GF-D8 (cell line): Measurements from ENCODE around the gene ANKMY1.

ENCODE experiments used
- DNase-seq: peaks from one replicate; lab custom pipeline; 2025; lab: John Stamatoyannopoulos, UW

The ANKMY1 gene

DNA sequence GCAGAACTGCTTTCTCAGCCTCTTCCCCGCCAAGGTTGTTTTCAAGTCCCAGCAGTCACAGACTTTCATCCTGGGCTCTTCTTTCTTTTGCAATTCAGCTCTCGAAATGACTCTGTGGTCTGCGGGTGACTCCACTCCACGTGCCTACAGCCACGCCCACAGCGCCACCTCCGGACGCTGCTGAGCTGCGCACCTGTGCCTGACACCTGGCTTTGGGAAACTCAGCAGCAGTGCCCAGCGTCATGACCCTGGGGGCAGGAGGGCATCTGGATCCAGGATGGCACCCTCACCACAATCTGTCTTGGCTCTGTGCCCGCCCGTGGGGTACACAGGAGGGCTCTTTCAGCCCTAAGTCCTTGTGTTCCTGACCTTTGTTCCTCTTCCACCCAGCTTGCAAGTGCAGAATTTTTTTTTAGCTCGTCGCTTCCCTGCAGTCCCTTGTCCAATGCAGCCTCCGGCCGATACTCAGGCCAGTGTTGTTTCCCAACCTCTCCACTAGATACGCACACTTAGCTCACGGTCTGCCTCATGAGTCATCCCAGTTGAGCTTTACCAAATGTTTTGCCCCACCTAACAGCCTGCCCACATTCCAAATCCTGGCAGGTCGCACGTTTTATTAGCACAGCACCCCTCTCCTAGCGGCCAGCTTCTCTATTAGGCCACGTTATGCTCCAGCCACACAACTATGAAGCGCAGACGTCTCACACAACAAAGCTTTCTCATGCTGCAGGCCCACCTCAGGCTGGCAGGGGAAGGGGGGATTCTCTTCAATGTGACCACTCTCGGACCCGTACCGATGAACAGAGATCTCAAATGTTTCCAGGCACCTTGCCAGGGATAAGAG, 22.2 kb upstream of the ANKMY1 start:
- DNase-seq, result peak; percentile 90

DNA sequence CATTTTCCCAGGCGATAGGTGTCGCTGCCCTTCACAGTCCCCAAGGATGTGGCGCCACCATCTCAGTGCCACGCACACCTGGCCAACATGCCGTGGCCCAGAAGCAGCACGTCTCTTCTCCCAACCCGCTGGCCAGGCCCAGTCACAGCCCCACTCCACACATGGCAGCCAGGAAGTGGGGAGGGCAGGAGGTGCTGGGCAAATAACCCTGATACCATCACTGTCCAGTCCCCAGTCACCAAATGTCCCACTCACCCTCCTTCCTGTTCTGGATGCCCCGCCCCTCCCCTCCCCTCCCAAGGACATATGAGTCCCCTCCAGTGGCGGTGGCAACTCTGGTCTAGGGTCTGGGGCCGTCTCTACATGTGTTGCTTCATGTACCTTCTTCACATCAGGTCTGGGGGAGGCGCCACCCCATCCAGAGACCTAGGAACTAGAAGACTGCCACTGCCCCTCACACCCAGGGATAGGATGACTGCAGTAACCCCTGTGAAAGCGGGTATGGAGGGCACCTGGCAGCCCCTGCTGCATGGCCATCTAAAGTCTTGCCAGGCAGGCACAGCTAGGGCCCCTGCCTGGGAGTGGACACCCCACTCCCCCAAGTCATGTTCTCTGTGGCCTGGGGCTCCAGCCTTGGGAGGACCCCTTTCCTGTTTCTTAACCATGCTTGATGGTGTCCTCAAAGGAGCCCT, 21.4 kb upstream of the ANKMY1 start:
- no peak for DNase-seq

DNA sequence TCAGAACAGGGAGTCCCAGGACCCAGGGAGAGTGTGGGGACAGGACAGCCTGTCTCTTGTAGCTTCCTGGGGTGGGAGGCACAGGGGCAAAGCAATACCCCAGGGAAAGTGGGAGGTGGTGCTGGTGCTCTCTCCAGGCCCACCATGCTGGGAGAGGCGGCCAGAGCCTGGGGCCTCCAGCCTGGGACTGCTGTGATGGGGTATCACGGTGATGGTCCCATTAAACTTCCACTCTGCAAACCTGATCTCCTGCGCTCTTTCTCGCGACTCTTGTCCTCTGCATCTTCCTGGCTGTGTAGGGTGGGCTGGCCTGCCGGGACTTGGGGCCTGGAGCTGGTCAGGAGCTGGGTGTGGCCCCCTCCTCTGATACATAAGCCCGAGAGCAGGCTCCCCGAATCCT, 20.7 kb upstream of the ANKMY1 start:
- no peak for DNase-seq

DNA sequence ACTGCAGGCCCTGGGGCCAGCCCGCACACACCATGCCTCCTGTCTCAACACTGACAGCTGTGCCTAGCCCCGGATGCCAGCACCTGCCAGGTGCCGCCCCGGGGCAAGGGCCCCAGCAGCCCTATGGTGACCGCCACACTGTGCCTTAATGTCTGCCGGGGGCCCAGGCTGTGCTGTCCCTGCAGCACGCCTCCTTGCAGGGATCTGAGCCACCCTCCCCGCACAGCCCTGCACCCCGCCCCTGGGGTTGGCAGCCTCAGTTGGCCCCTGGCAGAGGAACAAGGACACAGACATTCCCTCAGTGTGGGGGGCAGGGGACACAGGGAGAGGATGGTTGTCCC, 20.3 kb upstream of the ANKMY1 start:
- no peak for DNase-seq

DNA sequence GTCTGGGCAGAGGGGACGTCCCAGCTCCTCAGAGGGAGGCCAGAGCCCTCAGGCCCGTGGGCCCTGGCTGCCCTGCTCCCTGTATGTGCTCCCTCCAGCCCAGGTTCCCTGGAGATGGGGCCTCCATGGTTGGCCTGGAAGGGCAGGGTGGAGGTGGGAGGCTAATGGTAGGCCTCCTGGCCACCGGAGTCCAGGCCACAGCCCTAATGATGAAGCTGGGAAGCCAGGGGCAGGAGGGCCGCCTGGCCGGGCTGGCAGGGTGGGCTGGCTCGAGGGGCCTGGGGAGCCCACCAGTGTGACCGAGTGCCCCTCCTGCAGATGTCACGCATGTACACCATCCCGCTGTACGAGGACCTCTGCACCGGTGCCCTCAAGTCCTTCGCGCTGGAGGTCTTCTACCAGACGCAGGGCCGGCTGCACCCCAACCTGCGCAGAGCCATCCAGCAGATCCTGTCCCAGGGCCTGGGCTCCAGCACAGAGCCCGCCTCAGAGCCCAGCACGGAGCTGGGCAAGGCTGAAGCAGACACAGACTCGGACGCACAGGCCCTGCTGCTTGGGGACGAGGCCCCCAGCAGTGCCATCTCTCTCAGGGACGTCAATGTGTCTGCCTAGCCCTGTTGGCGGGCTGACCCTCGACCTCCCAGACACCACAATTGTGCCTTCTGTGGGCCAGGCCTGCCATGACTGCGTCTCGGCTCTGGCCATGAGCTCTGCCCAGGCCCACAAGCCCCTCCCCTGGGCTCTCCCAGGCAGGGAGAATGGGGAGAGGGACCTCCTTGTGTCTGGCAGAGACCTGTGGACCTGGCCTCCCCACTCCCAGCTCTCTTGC, 19.7 kb upstream of the ANKMY1 start:
- DNase-seq, result no peak

DNA sequence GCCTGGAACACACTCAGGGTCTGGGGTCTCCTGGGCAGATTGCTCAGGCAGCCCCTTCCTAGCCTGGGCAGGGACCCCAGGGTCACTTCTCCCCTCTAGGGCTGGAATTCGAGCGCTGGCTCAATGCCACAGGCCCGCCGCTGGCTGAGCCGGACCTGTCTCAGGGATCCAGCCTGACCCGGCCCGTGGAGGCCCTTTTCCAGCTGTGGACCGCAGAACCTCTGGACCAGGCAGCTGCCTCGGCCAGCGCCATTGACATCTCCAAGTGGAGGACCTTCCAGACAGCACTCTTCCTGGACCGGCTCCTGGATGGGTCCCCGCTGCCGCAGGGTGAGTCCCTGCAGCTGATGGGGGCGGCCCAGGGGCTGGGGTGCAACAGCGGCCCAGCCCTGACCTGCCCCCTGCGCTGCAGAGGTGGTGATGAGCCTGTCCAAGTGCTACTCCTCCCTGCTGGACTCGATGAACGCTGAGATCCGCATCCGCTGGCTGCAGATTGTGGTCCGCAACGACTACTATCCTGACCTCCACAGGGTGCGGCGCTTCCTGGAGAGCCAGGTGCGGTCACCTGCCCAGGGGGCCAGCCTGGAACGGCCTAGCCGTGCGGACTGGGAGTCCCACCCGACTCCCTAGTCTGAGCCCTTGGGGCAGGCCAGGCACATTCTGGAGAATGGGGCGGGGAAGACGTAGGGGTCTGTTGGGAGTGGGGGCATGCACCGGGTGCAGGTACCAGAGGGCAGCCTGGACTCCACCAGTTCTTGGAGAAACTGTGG, 18.8 kb upstream of the ANKMY1 start:
- DNase-seq, result no peak

DNA sequence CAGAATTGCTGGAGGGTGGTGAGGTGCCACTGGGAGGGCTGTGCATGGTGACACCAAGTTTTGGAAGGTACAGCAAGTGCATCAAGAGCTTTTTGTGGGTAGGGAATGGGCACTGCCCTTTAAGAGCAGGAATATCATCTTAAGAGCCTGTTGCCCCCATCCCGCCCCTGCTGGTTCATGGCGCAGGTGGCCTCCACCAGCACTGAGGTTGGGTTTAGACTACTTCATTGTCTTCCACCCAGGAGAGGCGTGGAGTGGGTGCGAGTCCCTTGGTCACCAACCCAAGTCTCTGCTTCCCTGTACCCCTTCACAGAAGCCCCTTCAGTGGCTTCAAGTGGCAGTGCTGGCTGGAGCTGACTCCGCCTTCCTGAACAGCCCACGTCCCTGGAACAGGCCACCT, 18.2 kb upstream of the ANKMY1 start:
- no peak for DNase-seq

DNA sequence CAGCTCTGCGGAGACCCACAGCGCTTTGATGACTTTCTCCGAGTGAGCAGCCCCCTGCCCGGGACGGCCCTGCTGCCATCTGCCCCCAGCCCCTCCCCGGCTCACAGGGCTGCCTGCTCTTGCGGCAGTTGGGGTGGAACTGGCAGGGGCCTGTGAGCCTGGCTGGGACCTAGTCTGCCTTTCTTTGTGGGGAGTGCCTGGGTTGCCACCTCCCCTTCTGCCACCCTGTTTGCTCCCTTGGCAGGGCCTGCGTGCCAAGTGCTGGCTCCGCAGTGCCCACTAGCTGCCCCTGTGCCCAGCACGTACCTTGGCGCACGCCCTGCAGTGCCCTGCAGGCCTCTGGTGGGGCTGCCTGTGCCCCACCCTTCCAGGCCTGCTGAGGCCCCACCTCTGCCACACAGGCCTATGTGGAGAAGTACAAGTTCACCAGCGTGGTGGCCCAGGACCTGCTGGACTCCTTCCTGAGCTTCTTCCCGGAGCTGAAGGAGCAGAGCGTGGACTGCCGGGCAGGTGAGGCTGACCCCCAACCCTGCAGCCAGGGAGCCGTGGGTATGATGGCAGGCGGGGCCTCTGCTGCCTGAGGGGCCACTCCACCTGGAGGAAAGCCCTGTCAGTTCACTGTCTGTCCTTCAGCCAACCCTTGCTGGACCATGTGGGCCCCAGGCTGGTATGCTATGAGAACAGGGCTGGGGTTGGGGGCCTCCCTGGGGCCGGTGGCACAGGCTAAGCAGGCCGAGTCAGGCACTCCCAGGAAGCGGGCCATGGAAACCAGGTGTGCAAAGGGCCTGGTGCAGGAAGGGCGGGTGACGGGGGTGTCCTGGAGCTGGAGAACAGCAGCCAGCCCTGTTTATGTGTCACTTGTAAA, 17.5 kb upstream of the ANKMY1 start:
- DNase-seq, result no peak

DNA sequence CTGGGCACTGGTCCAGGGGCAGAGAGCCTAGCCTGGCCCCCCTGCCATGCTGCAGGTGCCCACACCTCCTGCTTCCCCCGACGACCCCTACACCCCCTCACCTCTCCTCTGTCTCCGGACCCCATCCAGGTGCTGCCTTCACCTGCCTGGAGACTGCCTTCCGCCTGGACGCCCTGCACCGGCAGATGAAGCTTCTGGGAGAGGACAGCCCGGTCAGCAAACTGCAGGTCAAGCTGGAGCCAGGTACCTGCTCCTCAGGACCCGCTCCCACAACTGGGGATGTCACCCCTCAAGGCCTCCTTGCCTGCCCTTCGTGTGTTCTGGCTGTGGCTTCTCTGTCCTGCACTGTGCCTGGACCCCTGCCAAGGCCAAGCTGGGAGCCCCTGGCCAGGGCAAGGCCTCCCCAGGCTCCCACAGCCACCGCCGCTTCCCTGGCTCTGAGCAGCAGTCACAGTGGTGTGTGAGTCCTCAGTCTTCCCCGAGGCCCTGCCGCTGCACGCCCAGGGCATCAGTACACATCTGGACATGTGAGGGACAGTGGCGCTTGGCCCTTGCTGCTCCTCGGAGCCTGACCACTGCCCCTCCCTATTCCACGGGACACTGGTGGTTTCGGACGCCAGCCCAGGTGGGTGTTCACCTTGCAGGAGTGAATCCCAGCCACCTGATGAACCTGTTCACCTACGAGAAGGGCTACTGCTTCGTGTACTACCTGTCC, 16.8 kb upstream of the ANKMY1 start:
- DNase-seq, result no peak

DNA sequence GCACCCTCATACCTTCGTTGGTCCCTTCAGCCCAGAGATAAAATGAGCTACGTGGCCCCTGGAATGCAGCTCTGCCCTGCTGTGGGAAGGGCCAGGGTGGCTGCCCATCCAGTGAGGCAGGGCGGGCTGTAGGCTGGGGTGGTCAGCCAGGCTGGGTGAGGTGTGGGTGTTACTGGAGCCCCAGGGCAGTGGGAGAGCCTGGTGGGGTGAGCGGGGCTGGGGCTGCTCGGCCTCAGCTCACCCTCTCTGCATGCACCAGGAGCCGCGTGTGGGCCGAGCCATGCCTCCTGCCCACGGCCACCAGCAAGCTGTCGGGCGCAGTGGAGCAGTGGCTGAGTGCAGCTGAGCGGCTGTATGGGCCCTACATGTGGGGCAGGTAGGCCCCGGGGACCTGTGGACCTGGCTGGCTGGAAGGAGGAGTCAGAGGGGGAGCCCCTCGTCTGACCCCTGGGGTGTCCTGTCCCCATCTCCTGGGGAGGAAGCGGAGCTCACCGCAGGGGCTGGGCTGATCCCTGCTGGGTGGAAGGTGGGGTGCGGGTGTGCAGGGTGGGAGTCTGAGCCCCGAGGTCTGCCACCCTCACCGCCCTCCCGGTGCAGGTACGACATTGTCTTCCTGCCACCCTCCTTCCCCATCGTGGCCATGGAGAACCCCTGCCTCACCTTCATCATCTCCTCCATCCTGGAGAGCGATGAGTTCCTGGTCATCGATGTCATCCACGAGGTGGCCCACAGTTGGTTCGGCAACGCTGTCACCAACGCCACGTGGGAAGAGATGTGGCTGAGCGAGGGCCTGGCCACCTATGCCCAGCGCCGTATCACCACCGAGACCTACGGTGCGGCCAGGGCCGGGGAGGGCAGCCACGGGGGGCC, 16.0 kb upstream of the ANKMY1 start:
- DNase-seq, result no peak

DNA sequence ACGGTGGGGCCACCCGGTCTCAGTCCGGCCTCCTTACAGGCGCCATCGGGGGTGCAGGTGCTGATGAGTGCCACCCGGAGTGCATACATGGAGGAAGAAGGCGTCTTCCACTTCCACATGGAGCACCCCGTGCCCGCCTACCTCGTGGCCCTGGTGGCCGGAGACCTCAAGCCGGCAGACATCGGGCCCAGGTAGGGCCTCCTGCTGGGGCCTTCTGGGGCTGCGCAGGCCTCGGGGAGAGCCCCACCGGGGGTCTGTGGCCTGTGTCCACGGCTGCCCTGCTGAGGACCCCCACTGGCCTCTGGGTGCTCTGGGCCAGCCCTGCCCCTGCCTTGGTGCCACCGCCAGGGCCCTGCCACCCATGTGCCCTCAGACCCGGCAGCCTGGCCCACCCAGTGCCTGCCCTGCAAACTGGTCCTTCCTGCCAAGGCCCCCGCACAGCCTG, 15.3 kb upstream of the ANKMY1 start:
- no peak for DNase-seq

DNA sequence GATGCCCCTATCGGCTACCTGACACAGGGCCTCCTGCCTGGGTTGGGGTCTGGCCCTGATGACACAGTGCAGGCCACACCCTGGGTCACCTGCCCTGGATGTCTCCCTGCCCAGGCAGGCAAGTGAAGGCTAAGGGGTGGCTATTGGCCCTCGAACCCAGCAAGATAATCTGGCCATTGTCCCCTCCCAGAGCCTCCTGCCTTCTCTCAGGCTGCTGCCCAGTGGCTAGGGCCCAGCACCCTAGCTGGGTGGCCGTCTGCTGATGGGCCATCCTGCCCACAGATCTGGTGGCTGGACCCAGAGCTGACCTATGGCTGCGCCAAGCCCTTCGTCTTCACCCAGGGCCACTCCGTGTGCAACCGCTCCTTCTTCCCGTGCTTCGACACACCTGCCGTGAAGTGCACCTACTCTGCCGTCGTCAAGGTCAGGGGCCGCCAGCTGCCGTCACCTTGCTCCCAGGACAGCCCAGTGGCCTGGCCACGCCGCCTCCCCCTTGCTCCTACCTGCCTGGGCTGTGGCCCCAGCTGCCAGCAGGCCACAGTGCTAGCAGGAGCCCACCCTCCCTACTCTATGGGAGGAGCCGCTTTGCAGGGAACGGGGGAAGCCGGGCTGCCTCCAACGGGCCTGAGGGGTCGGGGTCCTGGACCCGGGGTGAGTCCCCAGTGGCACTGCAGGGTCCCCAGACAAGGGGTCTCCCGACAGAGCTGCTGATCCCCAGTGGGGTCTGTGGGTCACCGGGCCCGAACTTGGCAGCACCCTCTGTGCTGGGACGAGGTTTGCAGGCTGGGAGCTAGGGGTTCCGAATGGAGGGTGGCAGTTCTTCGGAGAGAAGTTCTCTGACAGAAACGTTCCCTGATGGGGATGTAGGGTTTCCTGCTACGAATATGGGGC, 14.6 kb upstream of the ANKMY1 start:
- DNase-seq, result no peak

DNA sequence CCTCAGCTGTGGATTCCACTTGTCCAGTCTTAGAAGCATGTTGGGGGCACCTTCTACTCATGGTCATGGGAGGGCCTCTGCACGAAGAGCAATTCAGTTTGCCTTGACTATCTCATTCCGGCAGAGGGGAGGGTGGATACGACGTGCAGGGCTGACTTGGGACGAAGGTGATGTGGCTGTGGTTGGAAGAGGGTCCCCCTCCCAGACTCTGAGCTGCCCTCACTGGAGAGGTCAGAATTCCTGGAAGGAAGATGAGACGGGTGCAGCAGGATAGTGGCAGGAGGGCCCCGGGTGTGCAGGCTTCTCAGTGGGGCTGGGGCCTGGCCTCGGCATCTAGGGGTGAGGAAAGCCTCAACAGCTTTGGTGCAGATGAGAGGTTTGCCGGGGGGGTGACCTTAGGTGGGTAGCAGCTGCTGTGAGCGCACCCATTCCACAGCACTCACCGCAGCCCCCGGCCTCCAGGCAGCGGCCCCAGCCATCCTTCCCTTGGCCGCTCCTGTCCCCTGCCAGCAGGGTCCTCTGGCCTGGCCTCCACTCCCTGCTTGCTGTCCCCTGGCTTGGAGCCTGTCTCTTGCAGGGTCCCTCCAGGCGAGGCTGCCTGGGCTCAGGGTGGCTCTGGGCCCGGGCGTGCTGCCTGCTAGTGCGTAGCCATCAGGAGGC, 13.7 kb upstream of the ANKMY1 start:
- no peak for DNase-seq

DNA sequence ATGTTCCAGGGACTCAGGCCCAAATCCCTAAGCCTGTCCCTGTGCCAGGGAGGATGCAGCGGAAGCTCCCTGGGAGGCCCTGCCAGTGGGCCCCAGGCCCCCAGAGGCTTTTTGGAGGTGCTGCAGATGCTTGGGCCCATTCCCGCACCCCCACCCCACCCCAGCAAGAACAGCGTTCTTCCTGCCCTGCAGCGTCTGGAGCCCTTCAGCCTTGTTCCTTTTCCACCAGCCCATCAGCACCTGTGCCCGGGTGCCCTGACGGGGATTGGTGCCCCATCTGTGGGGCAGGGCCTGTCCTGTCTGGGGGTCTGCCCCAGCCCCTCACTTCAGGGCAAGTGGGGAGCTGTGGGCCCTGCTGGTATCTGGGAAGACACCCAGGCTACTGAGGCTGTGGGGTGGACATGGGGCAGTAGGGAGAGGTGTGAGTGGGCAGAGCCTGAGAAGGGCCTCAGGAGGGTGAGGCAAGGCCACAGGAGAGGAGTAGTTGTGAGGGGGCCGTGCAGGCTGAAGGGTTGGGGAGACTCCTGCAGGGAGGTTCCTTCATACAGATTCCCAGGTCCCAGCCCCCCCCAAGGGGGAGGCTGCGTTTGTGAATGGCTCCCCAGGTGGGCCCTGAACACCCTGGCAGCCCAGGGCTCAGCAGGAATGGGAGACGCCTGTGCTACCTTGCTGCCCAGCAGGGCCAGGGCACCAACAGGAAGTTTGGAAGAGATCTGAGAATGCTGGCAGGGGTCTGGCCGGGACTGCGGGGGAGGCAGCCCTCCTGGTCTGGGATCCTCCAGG, 12.9 kb upstream of the ANKMY1 start:
- DNase-seq, result no peak

DNA sequence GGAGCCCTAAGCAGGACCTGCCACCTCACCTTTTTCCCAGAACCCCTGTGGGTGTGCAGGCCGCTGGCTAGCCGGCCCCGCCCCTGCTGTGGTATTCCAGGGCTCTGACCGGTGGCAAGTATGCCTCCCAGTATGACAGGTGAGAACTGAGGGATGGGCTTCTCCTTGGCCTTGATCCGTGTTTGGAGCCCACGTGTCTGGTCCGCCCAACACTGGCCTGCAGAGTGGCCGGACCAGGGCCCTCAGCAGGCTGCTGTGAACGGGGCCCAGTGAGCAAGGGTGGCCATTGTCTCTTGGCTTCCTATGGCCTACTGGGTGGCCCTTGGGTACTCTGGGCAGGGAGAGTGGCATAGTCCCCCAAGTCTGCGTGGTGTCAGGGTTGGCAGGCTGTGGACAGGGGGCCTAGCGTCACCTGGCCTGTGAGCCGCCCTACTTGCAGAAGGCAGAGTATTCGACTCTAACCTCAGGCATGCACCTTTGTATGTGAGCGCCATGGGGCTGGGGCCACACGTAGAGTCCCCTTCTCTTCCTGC, 12.3 kb upstream of the ANKMY1 start:
- DNase-seq, result no peak

DNA sequence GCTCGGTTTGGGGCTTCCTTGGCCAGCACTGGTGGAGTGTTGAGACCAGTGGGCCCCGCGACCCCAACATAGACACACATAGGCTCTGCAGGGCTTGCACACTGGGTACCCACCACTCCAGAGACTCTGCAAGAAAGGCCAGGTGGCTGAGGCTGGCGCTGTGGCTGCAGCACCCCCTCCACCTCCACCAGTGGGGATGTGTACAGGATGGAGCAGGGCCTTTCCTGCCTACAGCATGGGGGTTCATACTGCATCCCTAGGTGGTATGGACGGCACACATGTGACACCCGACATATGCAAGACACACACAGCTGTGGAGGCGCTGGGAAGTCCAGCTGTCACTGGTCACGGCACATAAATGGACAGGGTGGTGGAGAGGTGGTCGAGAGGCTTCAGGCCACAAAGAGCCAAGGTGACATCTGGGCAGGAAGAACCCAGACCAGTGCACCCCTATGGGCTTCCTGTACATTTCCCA, 11.8 kb upstream of the ANKMY1 start:
- no peak for DNase-seq
